H9 (cell line): ENCODE measurements around the gene PAX9. TPM values are rescaled to one million over a fixed set of nuclear protein-coding genes. Genes with fewer than 3 reads are reported as not detected.
A peak's percentile ranks its signal among the peaks of the same experiment; 100 is the strongest.

ENCODE experiments used
- DNase-seq: peaks from one replicate; pipeline ENCODE4 v3.0.0-alpha.2; 2017
- H2AFZ ChIP-seq: one replicate; pipeline ENCODE4 v1.6.1; 2013; ENCODE audit warnings: mild to moderate bottlenecking, low read length, control low read depth, moderate library complexity
- H2AK5ac ChIP-seq: 2 replicates; pipeline ENCODE4 v1.6.1; 2013; ENCODE audit warnings: low read length, control low read depth, mixed read lengths; ENCODE audit not compliant: insufficient read length
- H2BK120ac ChIP-seq: one replicate; pipeline ENCODE4 v1.6.1; 2013; ENCODE audit warnings: low read depth, mild to moderate bottlenecking, low read length, control low read depth, inconsistent platforms; ENCODE audit not compliant: poor library complexity, severe bottlenecking
- H2BK12ac ChIP-seq: 2 replicates; pipeline ENCODE4 v1.6.1; 2013; ENCODE audit warnings: low read length, control low read depth, mixed read lengths, low read depth; ENCODE audit not compliant: insufficient read length
- H2BK15ac ChIP-seq: 2 replicates; pipeline ENCODE4 v1.6.1; 2013; ENCODE audit warnings: low read depth, low read length, control low read depth
- H2BK20ac ChIP-seq: one replicate; pipeline ENCODE4 v1.6.1; 2013; ENCODE audit warnings: low read depth, mild to moderate bottlenecking, low read length, control low read depth, inconsistent platforms; ENCODE audit not compliant: poor library complexity, severe bottlenecking
- H2BK5ac ChIP-seq: 2 replicates; pipeline ENCODE4 v1.6.1; 2013; ENCODE audit warnings: low read length, control low read depth, mixed read lengths; ENCODE audit not compliant: insufficient read length
- H3K14ac ChIP-seq: 2 replicates; pipeline ENCODE4 v1.6.1; 2013; ENCODE audit warnings: low read length, control low read depth; ENCODE audit not compliant: insufficient read depth
- H3K18ac ChIP-seq: 2 replicates; pipeline ENCODE4 v1.6.1; 2013; ENCODE audit warnings: low read depth, mild to moderate bottlenecking, mixed read lengths, low read length, control low read depth; ENCODE audit not compliant: insufficient read length
- H3K23ac ChIP-seq: 2 replicates; pipeline ENCODE4 v1.6.1; 2013; ENCODE audit warnings: low read length, control low read depth, mixed read lengths, low read depth; ENCODE audit not compliant: insufficient read length
- H3K23me2 ChIP-seq: 2 replicates; pipeline ENCODE4 v1.6.1; 2013; ENCODE audit warnings: low read depth, mild to moderate bottlenecking, mixed read lengths, low read length, control low read depth; ENCODE audit not compliant: insufficient read length, poor library complexity, severe bottlenecking
- H3K27ac ChIP-seq: 2 replicates; pipeline ENCODE4 v1.5.1; 2013; ENCODE audit warnings: low read length, control low read depth, mixed read lengths, low read depth; ENCODE audit not compliant: insufficient read length
- H3K27me3 ChIP-seq: 2 replicates; pipeline ENCODE4 v1.6.1; 2013; ENCODE audit warnings: low read length, control low read depth, inconsistent platforms; ENCODE audit not compliant: insufficient read depth
- H3K4ac ChIP-seq: 2 replicates; pipeline ENCODE4 v1.6.1; 2013; ENCODE audit warnings: low read depth, mild to moderate bottlenecking, control low read depth, inconsistent platforms, low read length, moderate library complexity
- H3K4me1 ChIP-seq: 2 replicates; pipeline ENCODE4 v1.6.1; 2013; ENCODE audit warnings: low read length, control low read depth, inconsistent platforms; ENCODE audit not compliant: insufficient read depth
- H3K4me2 ChIP-seq: 2 replicates; pipeline ENCODE4 v1.6.1; 2013; ENCODE audit warnings: low read length, control low read depth, mixed read lengths; ENCODE audit not compliant: insufficient read length, insufficient read depth
- H3K56ac ChIP-seq: 2 replicates; pipeline ENCODE4 v1.6.1; 2013; ENCODE audit warnings: low read depth, mild to moderate bottlenecking, mixed read lengths, low read length, control low read depth; ENCODE audit not compliant: insufficient read length
- H3K79me1 ChIP-seq: 2 replicates; pipeline ENCODE4 v1.6.1; 2013; ENCODE audit warnings: low read depth, mild to moderate bottlenecking, moderate library complexity, low read length, control low read depth, inconsistent platforms; ENCODE audit not compliant: insufficient read depth, poor library complexity, severe bottlenecking
- H3K79me2 ChIP-seq: 2 replicates; pipeline ENCODE4 v1.6.1; 2013; ENCODE audit warnings: low read length, control low read depth, inconsistent platforms; ENCODE audit not compliant: insufficient read depth
- H3K9ac ChIP-seq: 2 replicates; pipeline ENCODE4 v1.6.1; 2013; ENCODE audit warnings: low read length, control low read depth, mixed read lengths; ENCODE audit not compliant: insufficient read length; ENCODE audit errors: extremely low read depth
- H3K9me3 ChIP-seq: one replicate; pipeline ENCODE4 v1.6.1; 2013; ENCODE audit warnings: low read depth, low read length, inconsistent platforms; ENCODE audit not compliant: control insufficient read depth
- H3T11ph ChIP-seq: one replicate; pipeline ENCODE4 v1.6.1; 2013; ENCODE audit warnings: mild to moderate bottlenecking, low read length, control low read depth, inconsistent platforms
- H4K20me1 ChIP-seq: one replicate; pipeline ENCODE4 v1.6.1; 2013; ENCODE audit not compliant: control insufficient read depth, insufficient read length, insufficient read depth
- H4K5ac ChIP-seq: 2 replicates; pipeline ENCODE4 v1.6.1; 2013; ENCODE audit warnings: low read depth, mild to moderate bottlenecking, mixed read lengths, low read length, control low read depth; ENCODE audit not compliant: insufficient read length
- H4K8ac ChIP-seq: replicated peaks from 2 replicates; pipeline ENCODE4 v1.6.1; 2013; ENCODE audit warnings: low read length, control low read depth, mixed read lengths, low read depth; ENCODE audit not compliant: insufficient read length
- H4K91ac ChIP-seq: 2 replicates; pipeline ENCODE4 v1.6.1; 2013; ENCODE audit warnings: low read depth, mild to moderate bottlenecking, moderate library complexity, mixed read lengths, low read length, control low read depth; ENCODE audit not compliant: insufficient read length
- H3K27ac Mint-ChIP-seq, 3 experiments: 2 replicates in 2 of 3; 3 replicates in 1 of 3; pipeline ENCODE4 v1.8.0; 2020 to 2021; ENCODE audit warnings: mixed read lengths in 3 of 3, mild to moderate bottlenecking in 1 of 3, moderate library complexity in 1 of 3
- H3K27me3 Mint-ChIP-seq: 2 replicates; pipeline ENCODE4 v1.8.0; 2021; ENCODE audit warnings: low read depth, mild to moderate bottlenecking, moderate library complexity, mixed read lengths
- H3K36me3 Mint-ChIP-seq, 3 experiments: 2 replicates in 2 of 3; 3 replicates in 1 of 3; pipeline ENCODE4 v1.8.0; 2020 to 2021; ENCODE audit warnings: low read depth in 3 of 3, mixed read lengths in 3 of 3; ENCODE audit not compliant: insufficient read depth in 1 of 3
- H3K4me1 Mint-ChIP-seq, 2 experiments: 2 replicates each; pipeline ENCODE4 v1.8.0; 2020; ENCODE audit warnings: mixed read lengths in 2 of 2
- H3K4me3 Mint-ChIP-seq, 2 experiments: 2 replicates in 1 of 2; 3 replicates in 1 of 2; pipeline ENCODE4 v1.8.0; 2020 to 2021; ENCODE audit warnings: mild to moderate bottlenecking in 2 of 2, mixed read lengths in 2 of 2, moderate library complexity in 1 of 2
- H3K9me3 Mint-ChIP-seq, 2 experiments: 2 replicates in 1 of 2; 3 replicates in 1 of 2; pipeline ENCODE4 v1.8.0; 2020; ENCODE audit warnings: mild to moderate bottlenecking in 2 of 2, mixed read lengths in 2 of 2, moderate library complexity in 1 of 2
- CTCF ChIP-seq: fragments of 200-600 bp; sonication (generic); conservative IDR thresholded peaks from 3 replicates; pipeline ENCODE4 v1.8.0; 2021; ENCODE audit warnings: antibody characterized with exemption, mild to moderate bottlenecking
- WGBS: extraction: QIAGEN DNeasy Blood & Tissue Kit; methylation state at CpG from one replicate; pipeline ENCODE4 v1.1.7; 2013; ENCODE audit warnings: missing lambda C conversion rate, low lambda C conversion rate, mixed read lengths; ENCODE audit not compliant: insufficient read length; ENCODE audit errors: extremely low coverage; 5-methylcytosine and 5-hydroxymethylcytosine counted together
- total RNA-seq: library from RNA; stranded (reverse); gene quantifications from 2 replicates; pipeline ENCODE4 v1.2.1, GENCODE V29; 2021

PAX9 gene
- total RNA-seq, 1 experiment from 2014 or later = not detected

DNA sequence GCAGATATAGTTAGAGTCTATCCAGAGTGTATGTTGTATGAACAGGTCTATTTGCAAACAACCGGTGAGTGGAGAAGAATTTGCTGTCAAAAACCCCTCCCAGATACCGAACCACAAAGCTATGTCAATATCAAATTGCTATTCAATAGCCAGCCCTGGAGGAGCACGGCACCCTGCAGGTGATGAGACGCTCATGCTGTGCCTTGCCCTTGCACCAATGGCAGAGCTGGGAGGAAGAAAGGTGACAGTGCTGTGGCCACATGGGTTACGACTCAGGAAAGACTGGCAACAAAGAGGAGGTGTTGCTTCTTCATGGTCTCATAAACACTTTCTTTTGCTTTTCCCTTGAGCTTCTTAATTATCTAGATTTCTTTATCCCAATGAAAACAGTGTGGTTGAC, 55.7 kb downstream of the PAX9 start:
- H3K79me1 ChIP-seq = no peaks in the 10 kb centered on the region
- no peaks in the 10 kb centered on the region for H4K20me1 ChIP-seq
- no peak overlapping the region for H4K91ac ChIP-seq
- H3T11ph ChIP-seq = no peak overlapping the region
- H3K4ac ChIP-seq = no peak overlapping the region
- Mint-ChIP-seq H3K27me3 (no peaks in the 10 kb centered on the region; the same call in 1 of the 2 replicates), H3K27ac (no peak overlapping the region), H3K4me1 (peaks cover 11 to 12% of the 10 kb centered on the region in 2 experiments), H3K36me3 (no peaks in the 10 kb centered on the region), H3K4me3 (no peak overlapping the region), H3K9me3 (no peaks in the 10 kb centered on the region)
- H3K18ac ChIP-seq = no peak overlapping the region
- TF ChIP-seq CTCF = no peak
- no peak overlapping the region for H2AK5ac ChIP-seq
- no peak overlapping the region for H3K27ac ChIP-seq
- H4K8ac ChIP-seq = no peak overlapping the region
- H2AFZ ChIP-seq = no peak overlapping the region
- no CpG with 5 or more reads among the region's 5 CpGs for WGBS
- peaks cover 3% of the 10 kb centered on the region; the same call in 1 of the 2 replicates for H3K4me1 ChIP-seq
- no peak overlapping the region for H3K14ac ChIP-seq
- H2BK15ac ChIP-seq = no peak overlapping the region
- H3K23ac ChIP-seq = no peak overlapping the region
- H3K9me3 ChIP-seq = no peaks in the 10 kb centered on the region
- H3K56ac ChIP-seq = no peak overlapping the region
- no peak overlapping the region for H3K4me2 ChIP-seq
- H3K23me2 ChIP-seq = no peaks in the 10 kb centered on the region
- no peaks in the 10 kb centered on the region for H3K79me2 ChIP-seq
- no peak overlapping the region for H2BK5ac ChIP-seq
- H4K5ac ChIP-seq = no peak overlapping the region
- no peak overlapping the region for H2BK120ac ChIP-seq
- no peak overlapping the region for H2BK12ac ChIP-seq
- no peak overlapping the region for H3K9ac ChIP-seq
- no peak overlapping the region for H2BK20ac ChIP-seq
- peak; percentile 63 for DNase-seq
- H3K27me3 ChIP-seq = no peaks in the 10 kb centered on the region
